GM21390 (cell line): Measurements from ENCODE around the gene B3GALT6.

Experiments used
- ATAC-seq: cut with Tn5 transposase; IDR thresholded peaks from one replicate; pipeline ENCODE4 v1.9.1; 2021; ENCODE audit not compliant: unreplicated experiment

Gene B3GALT6

GRCh38 chr1:1259951-1260600, 28.0 kb downstream of the B3GALT6 start:
- ATAC-seq, result no peak

DNA sequence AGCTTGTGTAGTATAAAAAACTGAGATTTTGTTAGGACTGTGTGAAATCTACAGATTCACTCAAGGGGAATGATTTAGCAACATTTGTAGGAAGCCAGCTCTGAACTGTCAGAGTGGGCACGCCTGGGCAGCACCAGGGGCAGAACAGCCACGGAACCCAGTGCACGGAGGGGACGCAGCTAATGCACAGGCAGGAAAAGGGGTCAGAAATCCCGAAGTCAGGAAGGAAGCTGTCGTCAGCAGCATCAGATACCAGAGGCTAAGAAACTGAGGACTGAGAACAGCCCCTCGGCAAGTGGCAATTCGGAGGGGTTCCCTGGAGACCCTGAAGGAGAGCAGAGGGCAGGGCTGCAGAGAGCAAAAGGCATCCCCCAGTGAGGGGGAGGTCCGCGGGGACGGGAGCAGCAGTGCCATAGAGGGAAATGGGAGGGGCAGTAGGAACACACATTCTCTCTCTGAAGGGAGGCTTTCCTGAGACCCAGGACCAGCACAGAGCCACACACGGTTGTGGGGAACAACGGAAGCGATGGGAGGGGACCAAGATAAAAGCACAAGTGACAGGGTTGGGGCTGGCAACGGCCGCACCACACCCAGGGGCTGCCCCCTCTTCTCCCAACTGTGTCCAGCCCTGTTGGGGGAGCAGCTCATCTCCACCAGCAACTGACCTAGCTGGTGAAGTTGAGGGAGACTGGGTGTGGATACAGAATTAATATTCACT, 29.0 kb downstream of the B3GALT6 start:
- ATAC-seq, result no peak

DNA sequence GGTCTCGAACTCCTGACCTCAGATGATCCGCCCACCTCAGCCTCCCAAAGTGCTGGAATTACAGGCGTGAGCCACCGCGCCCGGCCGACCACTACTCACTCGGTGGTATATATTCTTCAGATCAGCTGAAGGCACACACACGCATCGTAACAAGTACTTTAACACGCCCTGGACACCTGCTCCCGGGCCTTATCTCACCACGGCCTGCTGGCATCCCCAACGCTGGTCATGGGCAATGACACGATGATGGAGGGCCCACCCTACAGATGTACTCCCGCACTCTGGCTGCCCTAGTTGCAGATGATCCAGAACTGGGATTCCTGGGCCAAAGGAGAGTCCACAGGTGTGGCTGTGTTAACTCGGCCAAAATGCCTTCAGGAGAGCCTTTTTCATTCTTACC, 30.0 kb downstream of the B3GALT6 start:
- no peak for ATAC-seq

- ATAC-seq, result no peak
Observed at GRCh38 chr1:1262758-1263157, 30.7 kb downstream of the B3GALT6 start.

GRCh38 chr1:1264026-1264425, 32.0 kb downstream of the B3GALT6 start:
- ATAC-seq, result no peak

DNA sequence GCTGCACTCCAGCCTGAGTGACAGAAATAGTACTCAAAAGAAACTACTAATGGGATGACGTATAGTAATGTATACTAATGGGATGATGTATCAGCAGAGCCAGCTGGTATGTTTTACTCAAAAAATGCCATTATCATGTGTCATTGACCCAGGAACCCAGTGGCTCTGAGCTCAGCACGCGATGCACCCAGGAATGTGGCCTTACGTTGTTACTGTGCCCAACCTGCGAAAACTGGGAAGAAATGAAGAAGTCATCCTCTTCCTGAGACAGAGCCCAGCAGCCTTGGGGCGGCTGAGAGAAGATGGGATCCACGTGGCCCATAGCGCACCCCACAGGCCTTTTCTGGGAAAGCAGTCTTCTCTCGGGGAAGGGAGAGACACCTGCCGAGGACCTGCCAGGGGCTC, 32.8 kb downstream of the B3GALT6 start:
- no peak for ATAC-seq

DNA sequence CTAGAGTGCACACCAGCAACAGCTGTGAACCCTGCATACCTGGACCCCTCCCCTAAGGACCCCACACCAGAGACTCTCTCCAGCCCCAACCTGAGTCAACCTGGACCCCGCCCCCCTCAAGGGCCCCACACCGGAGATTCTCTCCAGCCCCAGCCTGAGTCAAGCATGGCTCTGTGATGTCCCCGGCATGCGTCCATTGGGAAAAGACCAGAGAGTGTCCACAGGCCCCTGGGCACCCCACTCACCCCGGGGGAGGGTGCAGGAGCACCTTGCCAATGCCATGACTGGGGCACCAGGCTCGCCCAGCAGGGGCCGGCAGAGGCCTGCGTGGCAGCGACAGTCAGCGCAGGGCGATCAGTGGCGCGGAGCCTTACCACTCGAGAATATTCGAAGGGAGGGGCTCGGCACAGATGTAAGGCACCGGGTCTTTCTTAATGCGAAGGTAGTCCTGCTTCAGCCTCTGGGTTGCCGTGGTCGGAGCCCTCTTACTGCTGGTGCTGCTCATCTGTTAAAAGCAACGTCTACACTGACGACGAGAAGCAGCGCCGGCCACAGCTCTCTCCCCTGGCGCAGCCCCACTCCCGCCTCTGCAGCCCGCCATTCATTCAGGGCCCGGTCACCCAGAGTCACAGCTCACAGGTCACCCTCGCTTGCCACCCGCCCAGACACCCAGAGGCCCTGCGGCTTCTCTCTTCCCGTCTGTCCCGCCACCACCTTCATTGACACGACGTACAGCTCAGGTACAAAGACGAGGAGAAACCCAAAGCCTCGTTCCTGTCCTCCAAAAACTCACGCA, 35.6 kb downstream of the B3GALT6 start:
- no peak for ATAC-seq

- no peak for ATAC-seq
Observed at GRCh38 chr1:1268284-1268682, 36.2 kb downstream of the B3GALT6 start.

- no peak for ATAC-seq
Observed at GRCh38 chr1:1270813-1271212, 38.8 kb downstream of the B3GALT6 start.

DNA sequence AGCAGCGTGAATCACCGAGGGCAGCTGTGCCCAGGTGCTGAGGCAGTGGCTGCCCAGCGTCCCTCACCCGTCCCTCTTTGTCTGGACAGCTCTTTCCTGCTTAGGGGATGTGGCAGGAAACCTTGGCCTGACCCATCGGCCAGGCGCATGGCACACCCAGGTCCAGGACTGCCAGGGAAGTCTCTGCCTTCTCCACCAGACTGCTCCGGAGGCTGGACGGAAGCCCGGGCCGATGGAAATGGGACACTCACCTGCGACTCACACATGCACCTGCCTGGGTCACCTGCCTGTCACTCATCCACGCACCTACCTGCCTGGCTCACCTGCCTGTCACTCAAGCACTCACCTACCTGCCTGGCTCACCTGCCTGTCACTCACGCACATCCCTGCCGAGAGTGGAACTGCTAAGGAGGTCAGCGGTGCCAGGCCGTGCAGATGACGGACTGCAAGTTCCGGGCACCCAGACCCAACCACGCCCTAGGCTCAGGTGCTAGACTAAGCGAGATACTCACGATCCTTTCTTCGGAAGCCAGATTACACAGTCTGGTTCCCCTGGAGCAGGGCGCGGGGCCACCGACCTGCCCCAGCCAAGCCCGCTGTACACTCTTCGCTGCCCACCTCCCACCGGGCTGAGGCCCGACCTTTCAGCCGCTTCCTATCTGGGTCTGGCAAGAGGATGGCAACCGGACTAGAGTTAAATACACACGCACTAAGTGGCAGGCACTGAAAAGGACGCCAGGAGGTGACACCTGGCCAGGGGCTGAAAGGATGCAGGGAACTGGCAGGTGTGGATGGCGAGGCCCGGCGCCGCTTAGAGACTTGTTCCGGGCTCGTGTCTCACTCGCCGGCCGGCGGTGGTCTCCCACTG, 40.5 kb downstream of the B3GALT6 start:
- ATAC-seq, result no peak

DNA sequence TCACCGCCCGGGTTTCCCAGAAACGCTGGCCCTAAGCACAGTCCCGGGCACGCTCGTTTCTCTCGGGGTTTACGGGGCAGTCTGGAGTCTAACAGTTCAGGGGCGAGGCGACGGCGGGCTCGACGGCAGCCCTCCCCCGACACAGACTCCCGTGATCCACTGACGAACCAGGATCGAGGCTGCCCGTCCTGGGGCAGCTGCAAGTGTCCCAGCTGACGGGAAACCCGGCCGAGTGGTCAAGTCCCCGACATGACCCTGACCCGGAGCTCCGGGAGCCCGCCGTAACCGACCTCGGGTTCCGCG, 41.1 kb downstream of the B3GALT6 start:
- ATAC-seq, result no peak

GRCh38 chr1:1273512-1274298, 41.7 kb downstream of the B3GALT6 start, which contains the start of gene UBE2J2:
Gene UBE2J2 (minus strand): TSS chr1:1273854. CDS start chr1:1267992, 5,862 bp downstream.
- peak; percentile 82 for ATAC-seq

DNA sequence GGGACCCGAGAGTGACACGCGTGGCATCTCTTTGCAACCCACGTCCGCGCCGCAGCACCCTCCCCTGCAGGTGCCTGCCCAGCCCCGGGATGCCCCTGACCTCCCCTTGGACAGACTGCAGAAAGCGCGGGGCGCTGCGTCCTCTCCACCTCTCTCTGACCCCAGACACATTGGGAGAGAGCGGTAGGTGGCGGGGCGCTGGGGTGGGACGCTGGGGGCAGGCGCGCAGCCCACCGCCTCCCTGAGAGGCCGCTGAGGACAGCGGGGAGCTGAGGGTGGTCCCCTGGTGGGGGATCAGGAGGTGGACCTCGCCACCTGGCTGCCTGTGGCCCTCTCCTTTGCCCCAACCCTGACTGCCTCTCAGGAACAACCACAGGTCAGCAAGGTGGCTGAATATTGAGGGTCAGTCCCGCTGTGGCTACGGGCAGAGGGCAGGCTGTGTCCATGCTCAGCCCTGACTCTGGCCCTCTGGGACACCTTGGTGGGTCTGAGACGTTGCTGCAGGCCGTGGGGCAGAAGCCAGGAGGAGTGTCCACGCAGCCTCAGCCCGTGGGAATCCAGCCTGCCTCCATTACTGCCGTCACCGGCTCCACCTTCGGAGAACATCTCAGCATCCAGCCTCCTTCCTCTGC, 42.4 kb downstream of the B3GALT6 start:
- ATAC-seq, result no peak

DNA sequence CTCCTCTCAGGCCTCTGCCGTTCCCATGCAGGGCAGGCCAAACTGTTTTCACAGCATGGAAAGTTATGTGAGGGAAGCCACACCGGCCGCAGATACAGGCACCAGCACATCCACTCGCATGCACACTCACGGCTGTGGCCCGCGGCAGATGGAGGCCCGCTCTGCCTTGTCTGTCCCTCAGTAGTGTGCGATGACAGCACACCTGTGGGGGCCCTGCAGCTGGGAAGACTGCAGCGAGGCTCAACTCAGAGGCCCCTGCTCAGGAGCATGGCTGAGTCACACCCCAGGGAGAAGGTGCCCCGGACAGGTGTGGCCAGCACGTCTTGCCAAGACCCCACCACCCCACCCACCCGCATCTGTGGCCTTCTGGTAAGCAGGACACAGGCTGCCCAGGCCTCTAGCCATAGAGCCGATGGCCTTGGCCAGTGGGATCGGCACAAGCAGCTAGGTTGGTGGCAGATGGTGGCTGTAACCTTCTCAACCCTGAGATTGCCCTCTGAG, 42.9 kb downstream of the B3GALT6 start:
- ATAC-seq, result no peak

DNA sequence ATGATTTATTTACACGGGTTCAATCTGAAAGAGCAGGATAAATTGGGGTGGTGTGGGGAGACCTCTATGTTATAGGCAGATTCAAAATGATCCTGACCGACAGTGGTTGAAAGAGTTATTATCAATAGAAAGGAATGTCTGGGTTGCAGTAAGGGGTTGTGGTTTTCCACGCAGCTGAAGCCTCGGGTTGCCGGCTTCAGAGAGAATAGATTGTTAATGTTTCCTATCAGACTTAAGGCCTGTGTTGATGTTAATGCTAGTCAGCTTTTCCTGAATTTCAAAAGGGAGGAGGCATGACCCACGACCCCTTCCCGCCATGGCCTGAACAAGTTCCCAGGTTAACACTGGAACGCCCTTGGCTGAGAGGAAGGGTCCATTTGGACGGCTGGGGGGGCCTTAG, 43.8 kb downstream of the B3GALT6 start:
- no peak for ATAC-seq

DNA sequence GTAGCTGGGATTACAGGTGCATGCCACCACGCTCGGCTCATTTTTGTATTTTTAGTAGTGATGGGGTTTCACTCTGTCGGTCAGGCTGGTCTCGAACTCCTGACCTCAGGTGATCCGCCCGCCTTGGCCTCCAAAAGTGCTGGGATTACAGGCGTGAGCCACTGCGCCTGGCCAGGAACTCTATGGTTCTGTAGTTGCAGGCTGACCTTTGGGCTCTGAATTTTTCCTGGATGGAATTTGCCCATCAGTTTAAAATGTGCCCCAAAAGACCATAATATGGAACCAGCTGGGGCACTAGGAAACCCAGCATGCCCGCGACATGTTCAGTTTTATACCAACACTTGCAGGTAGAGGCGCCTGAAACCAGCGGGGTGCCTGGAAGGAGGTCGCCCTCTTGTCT, 46.6 kb downstream of the B3GALT6 start:
- no peak for ATAC-seq

DNA sequence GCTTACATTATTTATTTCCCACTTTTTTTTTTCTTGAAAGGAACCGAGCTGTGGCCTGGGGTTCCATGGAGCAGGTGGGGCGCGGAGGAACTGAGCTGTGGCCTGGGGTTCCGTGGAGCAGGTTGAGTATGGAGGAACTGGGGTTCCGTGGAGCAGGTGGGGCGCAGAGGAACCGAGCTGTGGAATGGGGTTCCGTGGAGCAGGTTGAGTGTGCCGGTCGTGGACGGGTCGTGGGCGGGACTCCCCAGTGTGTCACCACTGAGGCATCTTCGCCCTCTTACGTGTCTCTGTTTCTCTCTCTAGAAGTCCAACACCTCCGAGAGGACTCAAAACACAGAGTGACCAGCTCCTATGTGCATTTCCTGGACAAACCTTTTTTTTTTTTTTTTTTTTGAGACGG, 47.0 kb downstream of the B3GALT6 start:
- no peak for ATAC-seq

GRCh38 chr1:1280782-1281481, 48.9 kb downstream of the B3GALT6 start:
- no peak for ATAC-seq
